ENCODE measurements around the gene C11orf21. TPM values are rescaled to one million over a fixed set of nuclear protein-coding genes. Genes with fewer than 3 reads are reported as not detected.

Gene C11orf21
- total RNA-seq, 4 donors from 2014 or later, result 1.1 to 9.9 (median 1.3) TPM; not detected in 1

DNA sequence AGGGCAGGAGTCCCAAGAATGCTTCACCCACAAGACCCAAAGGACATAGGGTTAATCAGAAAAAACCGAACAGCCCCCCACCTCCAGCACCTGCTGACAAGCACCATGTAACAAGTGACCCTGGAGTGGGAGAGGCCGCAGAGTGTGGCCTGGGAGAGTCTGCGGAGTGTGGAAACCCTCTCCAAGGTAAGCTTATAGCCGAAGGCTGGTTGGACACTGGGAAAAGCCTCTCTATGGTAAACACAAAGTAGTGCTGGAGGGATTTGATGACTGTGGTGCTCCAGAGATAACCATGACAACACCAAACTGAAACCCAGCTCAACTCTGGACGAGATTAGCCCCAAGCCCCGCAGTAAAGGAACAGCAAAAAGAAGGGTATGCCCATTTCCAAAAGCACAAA lies 50.6 kb downstream of the C11orf21 start:
- H3K4me1 ChIP-seq, result no peaks in the 10 kb centered on the region
- H3K9me3 ChIP-seq, result no peaks in the 10 kb centered on the region
- no peaks in the 10 kb centered on the region for H3K36me3 ChIP-seq
- no peak overlapping the region for H3K27ac ChIP-seq
- H3K4me3 ChIP-seq, result no peak overlapping the region
- DNase-seq, result no peak
- no peak for TF ChIP-seq POLR2A (IDR thresholded peaks at IDR 0.05)
- TF ChIP-seq, protein P1, sequence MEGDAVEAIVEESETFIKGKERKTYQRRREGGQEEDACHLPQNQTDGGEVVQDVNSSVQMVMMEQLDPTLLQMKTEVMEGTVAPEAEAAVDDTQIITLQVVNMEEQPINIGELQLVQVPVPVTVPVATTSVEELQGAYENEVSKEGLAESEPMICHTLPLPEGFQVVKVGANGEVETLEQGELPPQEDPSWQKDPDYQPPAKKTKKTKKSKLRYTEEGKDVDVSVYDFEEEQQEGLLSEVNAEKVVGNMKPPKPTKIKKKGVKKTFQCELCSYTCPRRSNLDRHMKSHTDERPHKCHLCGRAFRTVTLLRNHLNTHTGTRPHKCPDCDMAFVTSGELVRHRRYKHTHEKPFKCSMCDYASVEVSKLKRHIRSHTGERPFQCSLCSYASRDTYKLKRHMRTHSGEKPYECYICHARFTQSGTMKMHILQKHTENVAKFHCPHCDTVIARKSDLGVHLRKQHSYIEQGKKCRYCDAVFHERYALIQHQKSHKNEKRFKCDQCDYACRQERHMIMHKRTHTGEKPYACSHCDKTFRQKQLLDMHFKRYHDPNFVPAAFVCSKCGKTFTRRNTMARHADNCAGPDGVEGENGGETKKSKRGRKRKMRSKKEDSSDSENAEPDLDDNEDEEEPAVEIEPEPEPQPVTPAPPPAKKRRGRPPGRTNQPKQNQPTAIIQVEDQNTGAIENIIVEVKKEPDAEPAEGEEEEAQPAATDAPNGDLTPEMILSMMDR (IDR thresholded peaks at IDR 0.05), result no peak
- H3K27me3 ChIP-seq, result no peaks in the 10 kb centered on the region

DNA sequence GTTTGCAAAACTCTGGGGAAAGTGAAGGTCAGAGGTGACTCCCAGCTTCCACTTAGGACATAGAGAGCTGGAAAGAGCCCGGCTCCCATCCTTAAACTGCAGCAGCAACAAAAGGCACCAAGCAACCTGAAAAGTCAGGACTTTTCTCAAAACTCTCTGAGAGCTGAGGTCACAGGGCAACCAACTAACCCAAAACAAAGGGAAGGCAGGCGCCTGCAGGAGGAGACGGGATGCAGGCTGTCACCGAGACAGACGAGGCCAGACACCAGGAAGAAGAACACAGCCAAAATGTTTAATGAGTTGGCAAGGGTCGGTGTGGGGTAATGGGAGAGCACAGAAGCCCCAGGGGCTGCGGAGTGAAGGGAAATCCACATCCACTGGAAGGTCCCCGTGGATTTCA lies 51.2 kb downstream of the C11orf21 start:
- H3K27me3 ChIP-seq, result no peaks in the 10 kb centered on the region
- no peak for TF ChIP-seq POLR2A (IDR thresholded peaks at IDR 0.05)
- TF ChIP-seq, protein P1 (IDR thresholded peaks at IDR 0.05), result no peak
- no peaks in the 10 kb centered on the region for H3K9me3 ChIP-seq
- no peaks in the 10 kb centered on the region for H3K36me3 ChIP-seq
- no peak overlapping the region for H3K4me3 ChIP-seq
- no peak overlapping the region for H3K27ac ChIP-seq
- no peak for DNase-seq
- H3K4me1 ChIP-seq, result no peaks in the 10 kb centered on the region

DNA sequence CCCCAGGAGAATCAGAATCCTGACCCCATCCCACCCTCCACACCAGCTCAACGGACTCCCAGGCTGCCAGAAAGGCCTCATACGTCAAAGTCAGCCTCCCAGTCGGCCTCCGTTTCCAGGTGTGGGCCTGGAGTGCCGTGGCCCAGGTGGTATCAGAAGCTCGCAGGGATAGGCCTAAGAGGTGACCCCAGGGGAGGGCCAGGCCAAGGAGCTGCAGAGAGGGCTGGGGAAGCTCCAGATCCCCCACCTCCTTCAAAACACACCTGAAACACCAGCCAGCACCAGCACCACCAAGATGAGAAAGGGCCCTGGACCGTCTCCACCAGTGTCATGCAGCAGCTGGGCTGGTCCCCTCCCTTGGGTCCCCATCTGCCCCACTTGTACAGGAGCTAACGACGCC lies 51.7 kb downstream of the C11orf21 start:
- H3K27ac ChIP-seq, result no peak overlapping the region
- H3K9me3 ChIP-seq, result no peaks in the 10 kb centered on the region
- no peaks in the 10 kb centered on the region for H3K36me3 ChIP-seq
- no peaks in the 10 kb centered on the region for H3K4me1 ChIP-seq
- DNase-seq, result no peak
- H3K27me3 ChIP-seq, result no peaks in the 10 kb centered on the region
- no peak overlapping the region for H3K4me3 ChIP-seq
- TF ChIP-seq, protein P1 (IDR thresholded peaks at IDR 0.05), result no peak
- no peak for TF ChIP-seq POLR2A (IDR thresholded peaks at IDR 0.05)

GRCh38 chr11:2249189-2249916 lies 52.4 kb downstream of the C11orf21 start:
- Histone ChIP-seq H3K36me3 (no peaks in the 10 kb centered on the region), H3K27ac (no peak overlapping the region), H3K4me1 (no peaks in the 10 kb centered on the region), H3K9me3 (no peaks in the 10 kb centered on the region), H3K4me3 (no peak overlapping the region), H3K27me3 (no peaks in the 10 kb centered on the region)
- TF ChIP-seq POLR2A (IDR thresholded peaks at IDR 0.05), result no peak
- TF ChIP-seq, protein P1 (IDR thresholded peaks at IDR 0.05), result no peak
- peak in 1 of 3 donors; percentile 13 for DNase-seq

DNA sequence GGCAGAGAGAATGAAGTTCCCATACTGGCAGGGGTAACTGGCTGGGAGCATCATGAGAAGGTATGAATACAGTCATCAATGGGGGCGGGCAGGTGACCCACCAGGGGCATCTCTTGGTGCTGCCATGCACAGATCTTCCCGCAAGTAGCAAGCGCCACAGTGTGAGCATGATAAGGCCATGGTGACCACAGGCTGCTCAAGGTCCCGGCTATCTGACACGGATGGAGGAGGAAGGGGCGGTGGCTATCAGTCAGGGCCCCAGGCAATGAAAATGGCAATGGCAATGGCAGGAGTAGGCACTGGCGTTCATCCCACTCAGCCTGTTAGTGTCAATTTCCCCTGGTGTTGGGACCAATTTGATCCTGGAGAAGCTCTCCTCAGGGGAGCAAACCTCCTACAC lies 53.0 kb downstream of the C11orf21 start:
- TF ChIP-seq, protein P1 (IDR thresholded peaks at IDR 0.05), result no peak
- no peak for TF ChIP-seq POLR2A (IDR thresholded peaks at IDR 0.05)
- no peaks in the 10 kb centered on the region for H3K36me3 ChIP-seq
- no peaks in the 10 kb centered on the region for H3K9me3 ChIP-seq
- peak in 1 of 3 donors; percentile 41 for DNase-seq
- no peak overlapping the region for H3K27ac ChIP-seq
- H3K27me3 ChIP-seq, result no peaks in the 10 kb centered on the region
- H3K4me1 ChIP-seq, result no peaks in the 10 kb centered on the region
- H3K4me3 ChIP-seq, result no peak overlapping the region
